Measurements from ENCODE around the gene RALGAPA2. TPM values are rescaled to one million over a fixed set of nuclear protein-coding genes. Genes with fewer than 3 reads are reported as not detected.
"Not testable (repeated sequence)": the region's sequence is repeated elsewhere in the genome, so short reads cannot be mapped to it uniquely, and the experiment has no call there.

RALGAPA2 gene
- total RNA-seq, 1 experiment from 2014 or later = 7.4 TPM

DNA sequence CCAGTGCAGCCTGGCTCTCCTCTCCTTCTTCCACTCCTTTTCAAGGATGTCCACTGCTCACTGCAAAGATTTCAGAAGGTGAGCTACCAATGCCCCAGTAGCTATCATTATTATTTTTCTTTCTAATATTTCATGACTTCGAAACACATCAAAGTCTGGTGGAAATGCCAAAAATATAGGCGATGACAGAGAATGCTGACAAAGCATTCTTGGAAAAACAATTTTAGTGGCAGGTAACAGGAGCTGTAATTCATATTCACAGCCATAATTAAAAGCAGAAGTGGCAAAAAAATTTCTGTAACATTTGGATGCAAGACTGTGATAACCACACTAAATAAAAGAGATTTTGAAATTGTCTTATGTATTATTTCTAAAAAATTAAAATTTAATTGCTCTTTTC is 133.6 kb downstream of the RALGAPA2 start:
- no peak for DNase-seq (ENCODE audit: low spot score)

DNA sequence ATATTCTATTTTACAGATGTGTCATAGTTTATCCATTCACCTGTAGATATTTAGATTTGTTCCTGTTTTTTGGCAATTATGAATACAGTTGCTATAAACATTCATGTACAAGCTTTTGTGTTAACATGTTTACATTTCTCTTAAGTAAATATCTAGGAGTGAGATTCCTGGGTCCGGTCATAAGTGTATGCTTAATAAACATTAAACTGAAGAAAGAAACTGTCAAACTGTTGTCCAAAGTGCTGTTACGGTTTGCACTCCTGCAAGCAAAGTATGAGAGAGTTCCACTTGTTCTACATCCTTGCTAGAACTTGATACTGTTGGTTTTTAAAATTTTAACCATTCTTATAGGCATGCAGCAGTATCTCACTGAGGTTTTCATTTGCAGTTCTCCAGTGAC is 138.6 kb downstream of the RALGAPA2 start:
- DNase-seq (ENCODE audit: low spot score) = no peak

DNA sequence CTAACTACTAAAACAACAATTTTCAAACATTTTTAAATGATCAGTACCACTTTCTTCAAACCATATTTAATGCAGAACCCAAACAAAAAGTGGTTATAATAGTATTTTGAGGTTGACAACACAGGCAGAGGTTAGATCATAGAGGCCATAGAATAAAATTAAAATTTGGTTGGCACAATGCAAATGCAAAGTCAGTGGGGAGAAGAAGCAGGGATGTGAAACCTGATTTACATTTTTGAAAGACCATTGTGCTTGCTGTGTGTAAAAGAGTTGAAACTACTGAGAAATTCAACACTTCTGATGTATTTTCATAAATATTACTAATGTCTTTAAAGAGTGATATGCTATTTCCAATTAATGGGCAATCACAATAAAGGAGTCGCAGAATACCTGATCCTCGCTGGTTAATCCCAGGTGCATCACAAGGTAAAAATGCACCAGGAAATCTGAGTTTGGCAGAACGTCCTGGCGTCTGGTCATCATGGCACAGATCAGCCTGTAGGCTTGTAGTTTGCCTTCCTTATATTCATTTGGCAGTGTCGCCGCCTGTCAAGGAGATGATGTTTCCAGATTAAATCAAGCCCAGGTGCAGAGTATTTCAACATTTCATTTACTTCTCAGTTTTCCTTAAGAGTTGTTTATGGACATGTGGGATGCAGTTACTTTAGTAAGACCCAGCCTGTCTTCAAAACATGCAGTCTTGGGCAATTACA is 141.2 kb downstream of the RALGAPA2 start:
- no peak for DNase-seq (ENCODE audit: low spot score)

DNA sequence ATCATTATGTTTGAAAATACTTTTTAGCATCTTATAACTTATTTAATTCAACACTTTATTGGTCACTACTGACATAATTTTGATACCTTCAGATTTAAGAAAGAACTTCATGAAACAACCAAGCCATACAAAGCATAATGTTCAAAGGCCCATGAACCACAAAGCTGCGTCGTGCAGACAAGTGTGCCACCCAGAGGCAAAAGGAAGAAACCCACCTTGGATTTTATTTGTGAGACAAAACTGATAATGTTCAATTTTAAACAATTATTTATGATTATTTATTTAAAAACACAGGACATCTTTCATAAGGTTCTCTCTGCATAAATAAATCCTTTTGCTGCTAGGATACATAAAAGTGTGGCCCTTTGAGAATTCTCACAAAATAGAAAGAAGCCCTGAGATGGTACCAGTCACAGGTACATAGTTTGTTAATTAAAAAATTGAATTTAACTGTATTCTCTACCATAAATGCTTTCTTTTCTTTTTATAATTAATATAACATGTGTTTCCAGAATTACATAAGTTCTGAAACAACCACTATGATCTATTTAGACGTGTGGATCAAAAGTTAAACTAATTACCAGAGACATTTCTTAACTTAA is 143.7 kb downstream of the RALGAPA2 start:
- peak; percentile 13 for DNase-seq (ENCODE audit: low spot score)

DNA sequence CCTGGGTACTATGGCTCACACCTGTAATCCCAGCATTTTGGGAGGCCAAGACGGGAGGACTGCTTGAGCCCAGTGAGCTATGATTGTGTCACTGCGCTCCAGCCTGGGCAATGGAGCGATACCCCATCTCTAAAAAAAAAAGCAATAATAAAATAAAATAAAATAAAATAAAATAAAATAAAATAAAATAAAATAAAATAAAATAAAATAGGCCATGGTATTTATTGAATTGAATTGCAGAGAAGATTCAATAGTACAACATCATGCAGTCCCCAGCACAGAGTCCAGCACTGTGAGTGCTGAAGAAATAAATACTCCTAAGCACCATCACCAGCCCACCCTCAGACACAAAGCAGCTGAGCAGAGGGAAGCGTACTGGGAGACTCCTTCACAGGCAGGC is 144.7 kb downstream of the RALGAPA2 start:
- DNase-seq (ENCODE audit: low spot score) = no peak

GRCh38 chr20:20566516-20566915 is 145.9 kb downstream of the RALGAPA2 start:
- no peak for DNase-seq (ENCODE audit: low spot score)

- DNase-seq (ENCODE audit: low spot score) = no peak
Measured at GRCh38 chr20:20564279-20564678, 148.2 kb downstream of the RALGAPA2 start.

DNA sequence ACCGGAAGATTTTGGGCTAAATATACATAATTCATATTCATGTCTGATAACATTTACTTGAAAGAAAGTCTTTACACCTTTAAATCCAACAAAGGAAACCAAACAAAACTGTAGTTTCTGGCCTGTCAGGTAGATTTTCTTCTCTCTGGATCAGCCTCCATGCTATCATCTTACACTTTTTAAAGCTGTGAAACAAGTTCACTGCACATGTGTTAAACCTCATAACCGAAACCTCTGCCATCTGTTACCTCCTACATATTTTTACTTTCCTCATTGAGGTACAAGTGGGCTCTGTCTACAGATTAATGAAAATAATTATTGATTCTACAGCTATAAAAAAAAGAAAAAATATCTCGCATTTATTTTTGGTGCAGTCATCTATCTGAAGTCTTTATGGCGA is 149.9 kb downstream of the RALGAPA2 start:
- no peak for DNase-seq (ENCODE audit: low spot score)

GRCh38 chr20:20561841-20562240 is 150.6 kb downstream of the RALGAPA2 start:
- DNase-seq (ENCODE audit: low spot score) = no peak

- no peak for DNase-seq (ENCODE audit: low spot score)
Measured at GRCh38 chr20:20561172-20561571, 151.3 kb downstream of the RALGAPA2 start.

DNA sequence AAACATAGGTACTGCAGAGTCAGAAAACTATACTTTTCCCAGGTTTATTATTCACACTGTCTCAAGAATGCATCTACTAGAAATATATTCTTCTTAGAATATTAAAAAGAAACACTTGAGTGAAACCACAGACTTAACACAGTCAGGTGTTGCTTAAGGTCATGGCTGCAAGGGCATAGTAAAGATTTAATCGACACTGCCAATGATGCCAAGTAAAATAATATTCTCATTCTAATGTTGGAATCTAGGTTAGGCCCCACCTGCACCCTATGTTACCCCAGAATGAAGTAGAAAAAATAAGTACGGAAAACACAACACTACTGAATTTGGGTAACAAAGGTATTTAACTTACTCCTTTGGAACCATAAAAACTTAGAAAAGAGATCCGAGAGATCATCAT is 155.0 kb downstream of the RALGAPA2 start:
- no peak for DNase-seq (ENCODE audit: low spot score)

DNA sequence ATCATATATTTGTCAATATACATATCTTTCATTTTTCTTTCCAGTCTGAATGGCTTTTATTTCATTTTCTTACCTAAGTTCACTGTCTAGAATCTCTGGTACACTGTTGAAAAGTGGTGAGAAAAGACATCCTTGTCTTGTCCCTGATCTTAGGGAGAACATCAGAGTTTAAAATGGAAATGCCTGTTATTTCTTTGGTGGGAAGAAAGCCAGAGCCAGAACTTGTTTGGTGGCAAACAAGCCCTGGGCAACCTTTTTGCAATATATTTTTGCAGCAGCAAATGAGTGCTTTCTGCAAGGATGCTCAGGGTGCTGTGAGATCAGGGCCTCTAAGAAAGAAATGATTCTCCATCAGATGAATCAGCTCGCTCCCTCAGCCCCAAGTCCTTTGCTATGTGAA is 156.6 kb downstream of the RALGAPA2 start:
- DNase-seq (ENCODE audit: low spot score) = no peak

- DNase-seq (ENCODE audit: low spot score) = no peak
Measured at GRCh38 chr20:20554951-20555350, 157.5 kb downstream of the RALGAPA2 start.

GRCh38 chr20:20553541-20553940 is 158.9 kb downstream of the RALGAPA2 start:
- no peak for DNase-seq (ENCODE audit: low spot score)

DNA sequence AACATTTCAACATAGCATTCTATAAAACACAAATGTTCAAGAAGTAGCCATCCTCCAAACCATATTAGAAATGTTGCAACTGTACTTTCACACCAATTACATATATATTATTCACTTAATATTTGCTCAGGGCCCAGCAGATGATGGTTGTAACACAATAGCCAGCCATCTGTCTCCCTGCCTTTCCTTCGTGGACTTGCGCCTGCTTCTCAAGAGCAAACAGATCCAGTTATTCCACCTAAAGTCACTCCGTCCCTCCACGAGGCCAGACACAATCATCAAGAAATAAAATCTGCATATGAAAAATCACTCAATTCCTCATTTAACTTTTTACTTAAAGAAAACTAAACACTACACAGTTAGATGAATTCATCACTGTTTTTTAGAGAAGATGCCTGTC is 160.4 kb downstream of the RALGAPA2 start:
- DNase-seq (ENCODE audit: low spot score) = no peak

- DNase-seq (ENCODE audit: low spot score) = no peak
Measured at GRCh38 chr20:20551409-20551808, 161.0 kb downstream of the RALGAPA2 start.

DNA sequence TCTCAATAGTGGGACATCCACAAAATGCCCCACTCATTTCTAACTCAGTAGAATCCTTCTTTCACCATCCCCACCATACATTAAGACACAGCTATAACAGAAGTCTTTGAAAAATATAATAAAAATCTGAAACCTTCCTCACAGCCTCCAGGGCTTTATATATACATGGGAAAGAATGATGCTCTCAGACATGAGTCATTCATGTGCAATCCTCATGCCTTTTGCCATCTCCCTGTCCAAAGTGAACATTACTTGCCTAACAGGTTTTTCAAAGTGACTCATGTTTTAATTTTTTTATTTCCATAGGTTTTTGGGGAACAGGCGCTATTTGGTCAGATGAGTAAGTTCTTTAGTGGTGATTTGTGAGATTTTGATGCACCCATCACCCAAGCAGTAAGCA is 162.7 kb downstream of the RALGAPA2 start:
- DNase-seq (ENCODE audit: low spot score) = peak; percentile 52

GRCh38 chr20:20549267-20549612 is 163.2 kb downstream of the RALGAPA2 start:
- DNase-seq (ENCODE audit: low spot score) = no peak

DNA sequence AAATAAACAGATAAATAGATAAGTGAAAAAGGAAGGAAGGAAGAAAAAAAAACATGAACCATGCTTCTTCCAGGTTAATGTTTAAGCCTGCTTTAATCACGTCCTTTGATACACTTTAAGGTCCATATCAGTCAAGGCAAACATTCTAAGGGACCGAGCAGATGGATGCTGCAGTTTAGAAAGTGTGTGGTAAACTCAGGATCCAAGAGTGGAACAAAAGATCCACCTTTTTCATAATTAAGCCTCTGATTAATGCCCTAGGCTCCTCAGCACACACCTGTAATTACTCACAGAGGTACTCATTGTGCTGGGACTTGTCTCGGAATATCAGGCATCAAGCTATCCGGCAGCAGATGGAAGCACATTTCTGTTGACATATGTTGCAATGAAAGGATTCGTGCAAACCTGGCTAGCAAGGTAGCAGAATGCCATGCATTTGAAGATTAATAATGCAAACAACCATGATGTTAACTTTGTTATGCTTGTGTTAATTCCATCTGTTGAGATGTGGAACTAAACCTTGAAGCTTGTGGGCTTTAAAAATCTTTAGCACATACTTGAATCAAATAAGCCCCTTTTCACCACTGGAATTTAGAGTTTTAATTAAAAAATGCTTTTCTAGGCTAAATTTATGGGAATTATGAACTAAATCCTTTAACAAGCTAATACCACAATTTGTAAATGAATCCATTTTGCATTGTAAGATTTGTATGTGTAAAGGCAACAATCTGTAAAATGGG is 163.7 kb downstream of the RALGAPA2 start:
- no peak for DNase-seq (ENCODE audit: low spot score)

DNA sequence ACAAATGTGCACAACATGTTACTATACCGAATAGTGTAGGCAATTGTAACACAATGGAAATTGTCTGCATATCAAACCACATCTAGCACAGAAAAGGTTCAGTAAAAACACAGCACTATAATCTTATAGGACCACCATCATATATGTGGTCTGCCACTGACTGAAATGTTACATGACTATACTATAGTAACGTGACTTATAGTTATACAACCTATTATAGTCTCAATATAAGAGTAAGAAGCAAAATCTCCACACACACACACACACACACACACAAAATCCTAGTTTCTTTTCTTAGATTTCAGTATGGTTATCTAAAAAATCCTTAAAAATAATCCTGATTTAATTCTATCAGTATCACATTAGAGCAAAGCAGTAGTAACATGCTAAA is 164.6 kb downstream of the RALGAPA2 start:
- DNase-seq (ENCODE audit: low spot score) = no peak

- no peak for DNase-seq (ENCODE audit: low spot score)
Measured at GRCh38 chr20:20547221-20547875, 165.1 kb downstream of the RALGAPA2 start.

DNA sequence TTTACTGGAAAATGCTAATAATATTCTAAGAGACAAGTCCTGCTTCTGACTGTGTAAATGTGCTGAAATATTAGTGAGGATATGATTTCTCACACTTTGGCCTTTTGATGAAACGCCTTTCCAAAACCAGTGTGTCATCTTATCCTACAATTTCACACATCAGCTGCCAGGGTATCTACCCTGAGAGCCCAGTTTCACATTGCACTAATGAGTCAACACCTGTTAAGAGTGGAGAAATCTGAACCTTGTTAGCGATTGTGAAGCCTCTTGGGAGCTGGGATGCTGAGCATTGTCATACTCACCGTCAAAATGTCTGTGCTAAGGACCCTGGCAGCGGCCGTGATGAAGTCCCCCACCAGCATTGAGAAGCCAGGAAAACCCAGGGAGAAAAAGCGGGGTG is 166.0 kb downstream of the RALGAPA2 start:
- DNase-seq (ENCODE audit: low spot score) = no peak

GRCh38 chr20:20543348-20543747 is 169.1 kb downstream of the RALGAPA2 start:
- not testable (repeated sequence) for DNase-seq (ENCODE audit: low spot score)

All from A172 (cell line).